Cardiac septum (tissue), 1 donor: ENCODE results near the gene BABAM2. TPM values are rescaled to one million over a fixed set of nuclear protein-coding genes. Genes with fewer than 3 reads are reported as not detected.

Experiments
- DNase-seq: peaks from one replicate; pipeline ENCODE4 v3.0.0-alpha.2; 2020; ENCODE audit warnings: low spot score
- intact Hi-C: fragments of 100-400 bp; cut with DNase I; formaldehyde crosslinking; loops from one replicate; pipeline ENCODE4 v1.14.0; 2022
- total RNA-seq: library from RNA; stranded (reverse); fragmentation: NEBNext Ultra II Directional; extraction: Animal tissue kit (Norgen Biotek cat#: 25700); gene quantifications from one replicate; pipeline ENCODE4 v1.2.1, GENCODE V29; 2021
- donor health status: DM: no; HTN: no; CAD: no.

The BABAM2 gene
- total RNA-seq, 1 donor from 2014 or later, result 63.4 TPM

GRCh38 chr2:28045676-28046351 is 155.3 kb downstream of the BABAM2 start:
- intact Hi-C loops, result no loop called here
- DNase-seq, result no peak

- no peak for DNase-seq
- intact Hi-C loops, result no loop called here
These were observed 156.4 kb downstream of the BABAM2 start for GRCh38 chr2:28046921-28047320.

GRCh38 chr2:28047681-28048080 is 157.2 kb downstream of the BABAM2 start:
- intact Hi-C loops, result no loop called here
- no peak for DNase-seq

GRCh38 chr2:28048341-28048740 is 157.8 kb downstream of the BABAM2 start:
- intact Hi-C loops, result no loop called here

GRCh38 chr2:28049416-28049815 is 158.9 kb downstream of the BABAM2 start:
- no peak for DNase-seq
- intact Hi-C loops, result no loop called here

More at GRCh38 chr2:28048341-28048740, 157.8 kb downstream of the BABAM2 start:
- DNase-seq, result no peak

- intact Hi-C loops, result no loop called here
These were observed 159.4 kb downstream of the BABAM2 start for GRCh38 chr2:28049899-28050298.

GRCh38 chr2:28052691-28053090 is 162.2 kb downstream of the BABAM2 start:
- DNase-seq, result no peak
- intact Hi-C loops, result no loop called here

More at GRCh38 chr2:28049899-28050298, 159.4 kb downstream of the BABAM2 start:
- DNase-seq, result no peak

- intact Hi-C loops, result no loop called here
- no peak for DNase-seq
These were observed 163.1 kb downstream of the BABAM2 start for GRCh38 chr2:28053597-28053996.

GRCh38 chr2:28054916-28055315 is 164.4 kb downstream of the BABAM2 start:
- no peak for DNase-seq
- intact Hi-C loops, result no loop called here

GRCh38 chr2:28055325-28055970 is 164.9 kb downstream of the BABAM2 start:
- DNase-seq, result no peak
- intact Hi-C loops, result no loop called here

- DNase-seq, result no peak
- intact Hi-C loops, result no loop called here
These were observed 168.3 kb downstream of the BABAM2 start for GRCh38 chr2:28058791-28059190.

GRCh38 chr2:28062867-28063266 is 172.3 kb downstream of the BABAM2 start:
- intact Hi-C loops, result no loop called here
- no peak for DNase-seq

- intact Hi-C loops, result no loop called here
- DNase-seq, result no peak
These were observed 173.0 kb downstream of the BABAM2 start for GRCh38 chr2:28063492-28063962.

GRCh38 chr2:28067602-28068001 is 177.1 kb downstream of the BABAM2 start:
- no peak for DNase-seq
- intact Hi-C loops, result no loop called here

- DNase-seq, result no peak
These were observed 177.6 kb downstream of the BABAM2 start for GRCh38 chr2:28068088-28068487.

GRCh38 chr2:28068527-28068926 is 178.0 kb downstream of the BABAM2 start:
- intact Hi-C loops, result no loop called here
- DNase-seq, result no peak

More at GRCh38 chr2:28068088-28068487, 177.6 kb downstream of the BABAM2 start:
- intact Hi-C loops, result no loop called here

GRCh38 chr2:28071221-28071620 is 180.7 kb downstream of the BABAM2 start:
- intact Hi-C loops, result no loop called here
- DNase-seq, result no peak

- intact Hi-C loops, result no loop called here
These were observed 183.6 kb downstream of the BABAM2 start for GRCh38 chr2:28074137-28074536.

GRCh38 chr2:28080911-28081310 is 190.4 kb downstream of the BABAM2 start:
- intact Hi-C loops, result no loop called here
- no peak for DNase-seq

More at GRCh38 chr2:28074137-28074536, 183.6 kb downstream of the BABAM2 start:
- no peak for DNase-seq

- intact Hi-C loops, result no loop called here
These were observed 191.6 kb downstream of the BABAM2 start for GRCh38 chr2:28082131-28082530.

GRCh38 chr2:28083476-28083875 is 192.9 kb downstream of the BABAM2 start:
- intact Hi-C loops, result no loop called here
- no peak for DNase-seq

More at GRCh38 chr2:28082131-28082530, 191.6 kb downstream of the BABAM2 start:
- no peak for DNase-seq
